ENCODE measurements around the gene DPCD.

DNA sequence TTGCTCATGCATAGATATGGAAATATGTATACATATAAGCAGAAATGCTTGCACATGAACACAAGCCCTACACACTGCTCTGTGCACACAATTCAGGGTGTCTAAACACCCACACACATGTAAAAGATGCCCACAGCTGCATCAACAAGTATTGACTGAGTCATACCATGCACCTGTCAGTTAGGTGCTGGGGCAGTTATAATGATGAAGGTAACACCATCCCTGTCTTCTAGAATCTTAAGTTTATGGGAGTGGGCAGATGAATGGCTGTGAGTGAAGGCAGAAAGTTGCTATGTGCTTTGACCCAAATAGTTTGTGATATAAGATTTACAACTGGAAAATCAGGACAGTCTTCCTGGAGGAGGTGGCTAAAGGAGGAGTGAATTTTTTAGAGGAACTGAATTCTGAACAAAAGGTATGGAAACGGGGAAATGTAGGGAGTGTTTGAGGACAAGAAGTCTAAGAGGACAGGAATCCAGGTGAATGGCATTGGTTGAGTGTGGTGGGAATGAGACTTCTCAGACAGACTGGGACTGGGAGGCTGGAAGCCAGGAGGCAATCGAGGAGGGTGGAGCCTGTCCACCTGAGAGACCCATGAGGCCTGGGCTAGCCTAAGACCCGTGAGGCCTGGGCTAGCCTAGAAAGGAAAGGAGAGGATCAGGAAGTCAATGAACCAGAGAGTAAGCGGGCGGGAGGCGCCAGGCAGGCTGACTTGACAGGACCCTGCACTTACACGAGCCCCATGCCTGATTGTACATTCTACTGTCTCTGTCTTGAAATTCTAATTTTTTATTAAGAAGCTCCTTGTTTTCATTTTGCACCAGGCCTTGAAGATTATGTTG lies 20.7 kb upstream of the DPCD start:
- TF ChIP-seq, protein P1, sequence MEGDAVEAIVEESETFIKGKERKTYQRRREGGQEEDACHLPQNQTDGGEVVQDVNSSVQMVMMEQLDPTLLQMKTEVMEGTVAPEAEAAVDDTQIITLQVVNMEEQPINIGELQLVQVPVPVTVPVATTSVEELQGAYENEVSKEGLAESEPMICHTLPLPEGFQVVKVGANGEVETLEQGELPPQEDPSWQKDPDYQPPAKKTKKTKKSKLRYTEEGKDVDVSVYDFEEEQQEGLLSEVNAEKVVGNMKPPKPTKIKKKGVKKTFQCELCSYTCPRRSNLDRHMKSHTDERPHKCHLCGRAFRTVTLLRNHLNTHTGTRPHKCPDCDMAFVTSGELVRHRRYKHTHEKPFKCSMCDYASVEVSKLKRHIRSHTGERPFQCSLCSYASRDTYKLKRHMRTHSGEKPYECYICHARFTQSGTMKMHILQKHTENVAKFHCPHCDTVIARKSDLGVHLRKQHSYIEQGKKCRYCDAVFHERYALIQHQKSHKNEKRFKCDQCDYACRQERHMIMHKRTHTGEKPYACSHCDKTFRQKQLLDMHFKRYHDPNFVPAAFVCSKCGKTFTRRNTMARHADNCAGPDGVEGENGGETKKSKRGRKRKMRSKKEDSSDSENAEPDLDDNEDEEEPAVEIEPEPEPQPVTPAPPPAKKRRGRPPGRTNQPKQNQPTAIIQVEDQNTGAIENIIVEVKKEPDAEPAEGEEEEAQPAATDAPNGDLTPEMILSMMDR (IDR thresholded peaks at IDR 0.05 in 2 of 3, conservative IDR thresholded peaks at IDR 0.05 in 1 of 3; ENCODE audit: borderline replicate concordance in 1 of 3, insufficient read depth in 1 of 3, low read depth in 2 of 3, low read length in 2 of 3), result no peak
- TF ChIP-seq POLR2A (IDR thresholded peaks at IDR 0.05; ENCODE audit: borderline replicate concordance, extremely low read depth, insufficient read depth, insufficient read length) (no peak), CEBPB (IDR thresholded peaks at IDR 0.05; ENCODE audit: low read depth) (no peak), SRF (IDR thresholded peaks at IDR 0.05; ENCODE audit: low read depth) (no peak), TCF7L2 (IDR thresholded peaks at IDR 0.05; ENCODE audit: borderline replicate concordance, extremely low read depth, insufficient read depth, insufficient read length) (no peak), YY1 (IDR thresholded peaks at IDR 0.05; ENCODE audit: extremely low read depth, insufficient replicate concordance, low read depth, low read length) (no peak), ZBTB33 (IDR thresholded peaks at IDR 0.05; ENCODE audit: extremely low read depth, insufficient replicate concordance, low read length) (no peak), EZH2phosphoT487 (IDR thresholded peaks at IDR 0.05; ENCODE audit: borderline replicate concordance) (no peak)
- TF ChIP-seq, protein P2, sequence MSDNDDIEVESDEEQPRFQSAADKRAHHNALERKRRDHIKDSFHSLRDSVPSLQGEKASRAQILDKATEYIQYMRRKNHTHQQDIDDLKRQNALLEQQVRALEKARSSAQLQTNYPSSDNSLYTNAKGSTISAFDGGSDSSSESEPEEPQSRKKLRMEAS (IDR thresholded peaks at IDR 0.05), result no peak
- TF ChIP-seq, protein P3, sequence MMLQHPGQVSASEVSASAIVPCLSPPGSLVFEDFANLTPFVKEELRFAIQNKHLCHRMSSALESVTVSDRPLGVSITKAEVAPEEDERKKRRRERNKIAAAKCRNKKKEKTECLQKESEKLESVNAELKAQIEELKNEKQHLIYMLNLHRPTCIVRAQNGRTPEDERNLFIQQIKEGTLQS (IDR thresholded peaks at IDR 0.05), result no peak

Data from HCT116 (cell line).